EL (cell line): ENCODE results near the gene RPN2.

Source experiments
- DNase-seq: peaks from one replicate; pipeline ENCODE4 v3.0.0-alpha.2; 2016

Gene RPN2

GRCh38 chr20:37270576-37271420, 91.7 kb downstream of the RPN2 start:
- DNase-seq, result no peak

DNA sequence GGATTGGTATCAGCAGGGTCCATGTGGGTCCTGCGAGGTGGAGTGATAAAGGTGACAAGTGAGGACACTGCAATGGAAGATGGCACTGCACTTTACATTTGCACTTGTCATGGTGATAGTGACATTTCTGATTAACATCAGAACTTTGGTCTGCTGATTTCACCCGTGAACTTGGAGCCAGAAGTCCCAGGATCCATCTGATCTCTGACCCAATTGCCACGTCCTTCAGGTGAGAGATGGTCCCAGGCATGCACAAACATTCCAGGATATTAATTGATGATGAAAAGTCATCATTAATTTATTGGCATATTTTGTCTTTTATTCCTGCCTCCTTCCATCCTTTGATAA, 92.3 kb downstream of the RPN2 start:
- no peak for DNase-seq

DNA sequence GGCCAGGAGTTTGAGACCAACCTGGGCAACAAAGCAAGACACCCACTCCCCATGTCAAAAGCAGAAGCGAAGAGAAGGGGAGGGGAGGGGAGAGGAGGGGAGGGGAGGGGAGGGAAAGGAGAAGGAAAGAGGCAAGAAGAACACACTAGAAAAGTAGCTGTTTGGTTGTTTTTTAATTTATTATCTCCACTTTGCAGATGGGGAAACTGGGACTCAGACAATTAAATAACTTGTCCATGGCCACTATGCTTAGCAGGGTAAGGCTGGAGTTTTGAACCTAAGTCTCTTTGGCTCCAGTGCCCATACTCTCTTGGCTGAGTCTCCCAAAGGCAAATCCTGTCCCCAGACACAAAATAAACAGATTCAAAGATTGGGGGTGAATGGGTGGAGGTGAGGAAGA, 94.9 kb downstream of the RPN2 start:
- DNase-seq, result no peak

DNA sequence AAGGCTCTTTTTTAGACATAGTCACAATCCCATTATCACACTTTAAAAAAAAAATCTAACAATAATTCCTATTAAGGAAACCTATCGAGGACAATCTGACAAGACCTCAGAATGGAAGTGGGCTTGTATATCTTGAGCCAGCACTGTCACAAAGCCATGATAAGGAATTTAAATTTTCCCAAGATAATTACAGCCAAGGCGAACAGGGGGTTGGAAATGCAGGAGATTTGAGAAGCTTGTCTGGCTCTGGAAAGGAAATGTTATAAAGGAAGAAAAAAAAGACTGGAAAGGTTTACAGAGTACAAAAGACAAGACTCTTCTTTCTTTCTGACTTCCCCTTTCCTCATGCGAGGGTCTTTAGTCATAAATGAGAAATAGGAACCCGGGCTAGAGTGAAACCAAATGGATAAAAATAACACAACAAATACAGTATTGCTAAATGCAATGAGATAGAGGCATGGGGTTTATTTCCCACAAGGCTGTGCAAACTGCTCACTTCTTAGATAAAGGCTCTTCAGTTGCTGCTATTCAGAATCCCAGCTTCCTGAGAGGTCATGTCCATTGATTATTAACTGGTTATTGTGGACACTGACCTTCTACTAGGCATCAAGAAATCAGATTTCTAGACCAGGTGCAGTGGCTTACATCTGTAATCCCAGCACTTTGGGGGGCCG, 95.9 kb downstream of the RPN2 start:
- DNase-seq, result no peak

DNA sequence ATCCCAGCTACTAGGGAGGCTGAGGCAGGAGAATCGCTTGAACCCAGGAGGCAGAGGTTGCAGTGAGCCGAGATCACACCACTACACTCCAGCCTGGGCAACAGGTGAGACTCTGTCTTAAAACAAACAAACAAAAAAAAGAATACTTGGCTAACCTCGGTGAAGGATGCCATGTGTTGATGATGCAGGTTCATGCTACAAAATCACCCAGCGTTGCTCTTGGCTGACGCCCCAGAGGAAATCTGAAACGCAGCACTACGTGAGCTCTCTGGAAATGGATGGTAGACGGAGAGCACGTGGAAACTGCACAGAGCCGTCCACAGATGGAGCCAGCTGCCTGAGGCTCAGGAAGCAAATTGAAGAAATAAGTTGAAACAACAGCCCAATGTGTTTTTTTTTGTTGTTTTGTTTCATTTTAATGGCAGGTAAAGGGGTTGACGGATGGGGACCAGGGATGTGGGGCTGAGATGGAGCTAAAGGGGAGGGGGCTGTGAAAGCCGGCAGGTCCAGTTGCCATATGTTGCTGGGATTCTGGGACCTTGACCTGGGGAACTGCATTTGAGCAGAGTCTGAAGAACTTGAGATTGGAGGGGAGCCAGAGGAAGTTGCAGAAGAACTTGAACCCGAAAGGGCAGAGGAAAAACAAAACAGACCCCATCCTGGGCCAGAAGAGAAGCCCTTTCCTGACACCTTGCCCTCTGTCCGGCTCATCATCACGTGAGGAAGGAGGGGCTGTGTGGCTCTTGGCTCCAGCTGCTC, 97.5 kb downstream of the RPN2 start:
- peak; percentile 53 for DNase-seq

DNA sequence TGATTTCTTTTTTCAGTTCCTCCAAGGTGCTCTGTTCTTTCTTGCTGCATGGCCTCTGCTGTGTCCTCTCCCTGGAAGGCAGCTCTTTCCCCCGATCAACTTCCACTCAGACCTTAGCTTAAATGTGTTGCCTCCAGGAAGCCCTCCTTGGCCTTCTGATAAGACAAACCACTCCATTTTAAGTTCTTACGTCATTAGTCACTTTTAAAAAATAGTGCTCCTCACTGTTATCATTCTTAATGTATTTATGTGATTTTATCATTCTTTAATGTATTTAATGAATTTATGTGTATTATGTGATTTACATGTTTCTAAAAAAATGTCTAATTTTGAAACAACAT, 98.1 kb downstream of the RPN2 start:
- no peak for DNase-seq

DNA sequence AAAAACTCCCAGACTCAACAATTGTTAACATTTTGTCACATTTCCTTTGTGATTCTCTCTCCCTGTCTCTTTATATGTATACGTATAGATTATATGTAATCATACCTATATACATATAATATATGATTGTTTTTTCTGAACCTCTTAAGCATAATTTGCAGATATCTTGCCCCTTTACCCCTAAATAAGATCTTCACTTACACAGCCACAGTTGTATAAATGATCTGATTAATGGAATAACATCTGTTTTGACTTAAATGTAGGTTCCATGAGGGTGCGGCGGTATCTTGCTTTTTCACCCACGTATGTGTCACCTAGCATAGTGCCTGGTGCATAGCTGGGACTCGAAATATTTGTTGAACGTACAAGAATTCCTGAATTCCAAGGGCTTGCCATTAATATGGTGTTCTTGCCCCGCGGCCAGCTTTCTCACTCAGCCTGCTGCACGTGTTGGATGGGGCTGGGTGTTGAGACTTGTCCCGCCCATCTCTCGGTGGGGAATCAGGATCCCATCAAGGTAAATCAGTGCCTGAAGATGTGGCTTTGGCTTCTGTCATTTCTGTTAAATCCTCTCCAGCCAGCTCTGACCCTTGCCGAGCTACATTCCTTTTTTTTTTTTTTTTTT, 99.9 kb downstream of the RPN2 start:
- peak; percentile 67 for DNase-seq

DNA sequence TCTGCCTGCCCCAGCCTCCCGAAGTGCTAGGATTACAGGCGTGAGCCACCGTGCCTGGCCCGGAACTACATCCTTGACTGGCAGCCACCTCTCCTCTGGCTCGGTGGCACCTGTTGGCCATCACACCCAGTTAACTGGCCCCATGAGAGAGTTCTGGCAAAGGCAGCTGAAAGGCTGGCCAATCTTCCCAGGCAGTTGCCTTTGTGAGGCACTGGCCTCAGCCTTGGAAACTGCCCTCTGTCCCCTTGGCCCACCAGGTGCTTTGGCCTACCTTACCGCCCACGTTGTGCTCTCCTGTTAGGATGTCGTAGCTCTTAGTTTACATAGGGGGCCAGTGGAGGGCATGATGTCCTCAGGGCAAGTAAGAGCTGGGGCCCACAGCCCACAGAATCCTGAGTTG, 100.7 kb downstream of the RPN2 start:
- DNase-seq, result no peak

DNA sequence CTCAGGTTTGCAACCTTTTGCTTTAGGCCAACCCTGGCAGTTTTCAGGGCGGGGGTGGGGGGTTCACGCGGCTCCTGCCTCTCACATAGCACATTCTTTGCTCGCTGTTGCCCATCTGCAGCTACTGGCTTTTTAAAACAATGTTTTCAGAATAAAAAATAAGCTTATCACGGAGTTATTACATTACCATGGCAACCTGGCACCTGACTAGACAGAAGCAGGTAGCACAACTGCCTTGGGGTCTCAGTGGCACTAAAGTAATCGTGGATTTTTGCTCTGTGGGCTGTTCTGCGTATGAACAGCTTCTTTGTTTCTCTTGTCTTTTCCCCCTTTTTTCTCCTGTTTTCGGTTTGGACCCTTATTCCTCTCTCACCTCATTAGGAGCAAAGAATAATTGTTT, 101.3 kb downstream of the RPN2 start:
- no peak for DNase-seq

- DNase-seq, result peak; percentile 69
These were observed 103.4 kb downstream of the RPN2 start for GRCh38 chr20:37282556-37282955.

DNA sequence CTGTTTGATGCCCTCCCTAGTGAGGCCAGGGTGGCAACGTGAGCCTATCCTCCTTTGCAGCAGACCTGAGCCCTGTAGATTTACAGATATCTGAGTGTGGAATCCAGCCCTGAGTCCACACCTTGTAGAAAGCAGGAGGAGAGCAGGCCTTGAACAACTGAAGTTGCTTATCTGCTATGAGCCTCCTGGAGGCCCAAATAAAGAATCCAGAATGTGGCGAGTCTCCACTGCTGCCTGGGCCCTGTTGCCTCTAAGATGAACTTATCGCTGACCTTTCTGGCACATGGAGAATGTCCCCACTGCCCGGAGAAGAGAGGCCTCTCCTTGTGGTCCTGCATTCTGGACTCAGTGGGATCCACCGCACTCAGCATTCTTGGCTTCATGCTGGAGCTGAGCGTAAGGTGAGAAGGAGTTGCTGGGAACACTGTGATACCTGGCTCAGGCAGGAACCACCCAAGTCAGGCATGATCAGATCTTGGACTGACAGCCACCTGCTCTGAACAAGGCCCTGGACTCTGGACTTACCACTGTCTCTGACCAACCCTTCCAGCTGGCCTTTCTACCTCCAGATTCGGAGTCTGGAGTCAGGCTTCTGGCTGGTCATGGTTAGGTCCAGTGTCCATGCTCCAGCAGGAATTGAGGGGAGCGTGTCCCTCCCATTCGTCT, 104.5 kb downstream of the RPN2 start:
- no peak for DNase-seq

GRCh38 chr20:37284691-37285161, 105.6 kb downstream of the RPN2 start:
- no peak for DNase-seq

GRCh38 chr20:37285664-37286374, 106.7 kb downstream of the RPN2 start:
- no peak for DNase-seq

- DNase-seq, result no peak
These were observed 109.0 kb downstream of the RPN2 start for GRCh38 chr20:37288091-37288490.

GRCh38 chr20:37290158-37290810, 111.2 kb downstream of the RPN2 start:
- no peak for DNase-seq
